Suprapubic skin (tissue), 4 donors: ENCODE measurements around the gene ATP6V0A4. TPM values are rescaled to one million over a fixed set of nuclear protein-coding genes. Genes with fewer than 3 reads are reported as not detected.

Experiments
- DNase-seq, 2 donors: peaks; one replicate each; pipeline ENCODE4 v3.0.0-alpha.2; 2019; ENCODE audit warnings: low spot score in 2 of 2
- H3K27ac ChIP-seq: fragments of 200-600 bp; sonication (generic); one replicate; pipeline ENCODE4 v1.5.1; 2019
- H3K27me3 ChIP-seq: fragments of 200-600 bp; sonication (generic); one replicate; pipeline ENCODE4 v1.5.1; 2019
- H3K36me3 ChIP-seq: fragments of 200-600 bp; sonication (generic); one replicate; pipeline ENCODE4 v1.5.1; 2019
- H3K4me1 ChIP-seq: fragments of 200-600 bp; sonication (generic); one replicate; pipeline ENCODE4 v1.5.1; 2019
- H3K4me3 ChIP-seq: fragments of 200-600 bp; sonication (generic); one replicate; pipeline ENCODE4 v1.5.1; 2019; ENCODE audit warnings: mild to moderate bottlenecking
- H3K9me3 ChIP-seq: fragments of 200-600 bp; sonication (generic); one replicate; pipeline ENCODE4 v1.5.1; 2019
- EP300 ChIP-seq: sonication (generic); formaldehyde crosslinking; IDR thresholded peaks from one replicate; pipeline ENCODE4 v1.6.1; 2017; ENCODE audit warnings: antibody characterized with exemption
- POLR2A ChIP-seq, 2 donors: fragments of 450-650 bp; IDR thresholded peaks; one replicate each; pipeline ENCODE4 v1.6.1; 2017; ENCODE audit warnings: antibody characterized with exemption in 2 of 2, mild to moderate bottlenecking in 2 of 2, moderate library complexity in 2 of 2
- POLR2AphosphoS5 ChIP-seq, 3 donors: sonication (generic); formaldehyde crosslinking; IDR thresholded peaks; one replicate each; pipeline ENCODE4 v1.6.1; 2017; ENCODE audit warnings: antibody characterized with exemption in 3 of 3
- WGBS: methylation state at CpG from one replicate; pipeline ENCODE4 v1.1.5; 2018; 5-methylcytosine and 5-hydroxymethylcytosine counted together
- total RNA-seq, 4 donors: library from RNA; depleted of rRNA; stranded (reverse); fragments of >200 nt; gene quantifications; one replicate each; pipeline ENCODE4 v1.1.0, GENCODE V29; 2016
- TF ChIP-seq, protein P1 (sequence below), 2 donors: fragments of 200-600 bp in 1 of 2; fragments of 450-650 bp in 1 of 2; sonication (generic) in 1 of 2; IDR thresholded peaks; one replicate each; pipeline ENCODE4 v1.5.1; 2016 to 2019; ENCODE audit warnings: antibody characterized with exemption in 2 of 2, mild to moderate bottlenecking in 1 of 2, moderate library complexity in 1 of 2

ATP6V0A4 gene
- total RNA-seq, 4 donors from 2014 or later, result 16.6 to 37.2 (median 28.4) TPM

DNA sequence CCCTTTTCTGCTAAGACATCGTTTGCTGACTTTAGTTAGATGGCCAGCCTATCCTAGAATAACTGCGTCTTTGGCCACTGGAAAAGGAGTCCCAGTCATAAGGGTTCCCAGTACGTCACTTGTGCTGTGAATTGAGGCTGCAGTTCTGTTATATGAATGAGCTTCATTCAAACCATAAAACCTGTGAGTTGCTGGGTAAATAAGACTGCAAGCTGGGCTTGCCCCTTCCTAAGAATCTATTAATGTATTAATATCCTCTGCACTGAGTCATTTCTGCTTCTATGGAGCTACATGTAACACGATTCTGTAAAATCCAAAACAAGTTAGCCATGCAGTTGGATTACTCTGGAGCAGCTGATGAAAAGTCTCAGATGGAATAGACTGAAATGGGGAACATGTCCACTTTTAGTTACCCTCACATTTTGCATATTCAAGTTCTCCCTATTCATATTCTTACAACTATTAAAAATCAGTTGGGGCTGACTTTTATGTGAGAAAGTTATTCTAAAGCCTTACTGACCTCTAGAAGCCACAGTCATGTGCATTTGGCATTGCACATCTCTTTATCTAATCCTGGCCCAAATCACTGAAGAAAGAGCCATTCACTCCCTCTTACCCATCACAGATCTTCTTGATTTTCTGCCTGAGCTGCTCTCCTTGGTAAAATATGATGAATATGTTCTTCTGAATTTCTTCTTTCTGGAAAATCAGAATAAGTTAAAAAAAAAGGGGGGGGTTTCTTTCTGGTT, 42.0 kb downstream of the ATP6V0A4 start:
- peaks cover 9% of the 10 kb centered on the region for H3K4me1 ChIP-seq
- H3K4me3 ChIP-seq, result no peak overlapping the region
- no peaks in the 10 kb centered on the region for H3K9me3 ChIP-seq
- no peaks in the 10 kb centered on the region for H3K27me3 ChIP-seq
- H3K36me3 ChIP-seq, result no peaks in the 10 kb centered on the region
- 66% methylated on average over 4 of the region's 4 CpGs for WGBS
- no peak for DNase-seq
- TF ChIP-seq, protein P1, sequence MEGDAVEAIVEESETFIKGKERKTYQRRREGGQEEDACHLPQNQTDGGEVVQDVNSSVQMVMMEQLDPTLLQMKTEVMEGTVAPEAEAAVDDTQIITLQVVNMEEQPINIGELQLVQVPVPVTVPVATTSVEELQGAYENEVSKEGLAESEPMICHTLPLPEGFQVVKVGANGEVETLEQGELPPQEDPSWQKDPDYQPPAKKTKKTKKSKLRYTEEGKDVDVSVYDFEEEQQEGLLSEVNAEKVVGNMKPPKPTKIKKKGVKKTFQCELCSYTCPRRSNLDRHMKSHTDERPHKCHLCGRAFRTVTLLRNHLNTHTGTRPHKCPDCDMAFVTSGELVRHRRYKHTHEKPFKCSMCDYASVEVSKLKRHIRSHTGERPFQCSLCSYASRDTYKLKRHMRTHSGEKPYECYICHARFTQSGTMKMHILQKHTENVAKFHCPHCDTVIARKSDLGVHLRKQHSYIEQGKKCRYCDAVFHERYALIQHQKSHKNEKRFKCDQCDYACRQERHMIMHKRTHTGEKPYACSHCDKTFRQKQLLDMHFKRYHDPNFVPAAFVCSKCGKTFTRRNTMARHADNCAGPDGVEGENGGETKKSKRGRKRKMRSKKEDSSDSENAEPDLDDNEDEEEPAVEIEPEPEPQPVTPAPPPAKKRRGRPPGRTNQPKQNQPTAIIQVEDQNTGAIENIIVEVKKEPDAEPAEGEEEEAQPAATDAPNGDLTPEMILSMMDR (IDR thresholded peaks at IDR 0.05), result no peak
- TF ChIP-seq POLR2AphosphoS5 (IDR thresholded peaks at IDR 0.05), result no peak
- TF ChIP-seq POLR2A (IDR thresholded peaks at IDR 0.05), result no peak
- TF ChIP-seq EP300, result no peak
- H3K27ac ChIP-seq, result peak overlapping the region; percentile 40

DNA sequence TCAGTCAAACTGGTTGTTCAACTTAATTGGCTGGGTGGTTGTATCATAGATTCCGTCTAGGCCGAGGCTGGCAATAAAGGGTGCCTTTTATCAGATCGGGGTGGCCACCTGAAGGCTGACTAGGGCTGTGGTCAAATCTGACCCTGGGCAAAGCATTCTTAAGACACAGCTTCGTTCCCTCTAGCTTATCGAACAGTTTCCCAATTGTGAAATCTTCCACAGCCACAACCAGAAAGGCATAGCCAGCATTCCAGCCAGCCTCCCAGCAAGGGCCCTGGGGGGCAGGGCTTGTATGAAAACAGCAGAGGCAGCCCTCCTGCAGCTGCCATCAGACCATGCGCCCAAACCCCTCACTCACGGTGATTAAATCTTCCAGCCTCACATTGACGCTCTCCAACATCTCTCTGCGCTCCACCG, 42.7 kb downstream of the ATP6V0A4 start:
- H3K27ac ChIP-seq, result peak overlapping the region; percentile 40
- H3K36me3 ChIP-seq, result no peaks in the 10 kb centered on the region
- peaks cover 9% of the 10 kb centered on the region for H3K4me1 ChIP-seq
- H3K9me3 ChIP-seq, result no peaks in the 10 kb centered on the region
- TF ChIP-seq EP300, result no peak
- TF ChIP-seq, protein P1 (IDR thresholded peaks at IDR 0.05), result no peak
- no peak for TF ChIP-seq POLR2A (IDR thresholded peaks at IDR 0.05)
- no peak for TF ChIP-seq POLR2AphosphoS5 (IDR thresholded peaks at IDR 0.05)
- 62% methylated on average over 10 of the region's 10 CpGs for WGBS
- DNase-seq, result no peak
- no peaks in the 10 kb centered on the region for H3K27me3 ChIP-seq
- H3K4me3 ChIP-seq, result no peak overlapping the region

DNA sequence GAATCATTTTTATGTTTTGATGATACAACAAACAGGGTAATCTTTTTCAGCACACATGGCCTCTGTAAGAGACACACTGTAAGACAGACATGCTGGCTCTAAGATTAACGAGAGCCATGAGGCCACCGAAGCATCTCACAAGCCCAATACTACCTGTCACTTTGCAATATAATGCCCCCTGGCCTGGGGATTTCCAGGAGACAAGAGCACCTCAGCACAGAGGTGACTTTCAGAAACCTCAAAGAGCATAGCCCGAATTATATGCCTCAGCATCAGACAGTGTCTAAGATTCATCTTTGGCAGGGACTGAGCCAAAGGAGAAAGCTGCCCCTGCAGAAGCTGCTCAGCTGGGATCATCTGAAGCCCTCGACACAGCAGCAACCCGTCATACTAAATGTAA, 44.4 kb downstream of the ATP6V0A4 start:
- TF ChIP-seq, protein P1 (IDR thresholded peaks at IDR 0.05), result no peak
- no peak for TF ChIP-seq POLR2A (IDR thresholded peaks at IDR 0.05)
- TF ChIP-seq EP300, result no peak
- TF ChIP-seq POLR2AphosphoS5 (IDR thresholded peaks at IDR 0.05), result no peak
- DNase-seq, result no peak
- peak overlapping the region; percentile 56 for H3K27ac ChIP-seq
- no peaks in the 10 kb centered on the region for H3K9me3 ChIP-seq
- peaks cover 9% of the 10 kb centered on the region for H3K4me1 ChIP-seq
- WGBS, result 81% methylated on average over 5 of the region's 5 CpGs
- H3K36me3 ChIP-seq, result no peaks in the 10 kb centered on the region
- no peak overlapping the region for H3K4me3 ChIP-seq
- H3K27me3 ChIP-seq, result no peaks in the 10 kb centered on the region

DNA sequence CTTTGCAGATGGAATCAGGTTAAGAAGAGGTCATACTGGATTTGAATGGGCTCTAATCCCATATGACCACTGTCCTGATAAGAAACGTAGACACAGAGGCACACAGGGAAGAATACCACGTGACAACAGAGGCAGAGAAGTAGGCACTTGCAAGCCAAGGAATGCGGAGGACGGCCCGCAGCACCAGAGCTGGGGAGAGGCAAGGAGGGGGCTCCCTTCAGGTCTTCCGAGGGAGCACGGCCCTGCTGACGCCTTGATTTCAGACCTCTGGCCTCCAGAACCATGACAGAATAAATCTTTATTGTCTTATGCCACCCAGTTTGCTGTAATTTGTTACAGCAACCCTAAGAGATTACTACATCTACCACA, 44.9 kb downstream of the ATP6V0A4 start:
- Histone ChIP-seq H3K36me3 (no peaks in the 10 kb centered on the region), H3K4me3 (no peak overlapping the region), H3K9me3 (no peaks in the 10 kb centered on the region), H3K4me1 (peaks cover 9% of the 10 kb centered on the region), H3K27me3 (no peaks in the 10 kb centered on the region), H3K27ac (peak overlapping the region; percentile 56)
- TF ChIP-seq, protein P1 (IDR thresholded peaks at IDR 0.05), result no peak
- no peak for DNase-seq
- 53% methylated on average over 8 of the region's 8 CpGs for WGBS

DNA sequence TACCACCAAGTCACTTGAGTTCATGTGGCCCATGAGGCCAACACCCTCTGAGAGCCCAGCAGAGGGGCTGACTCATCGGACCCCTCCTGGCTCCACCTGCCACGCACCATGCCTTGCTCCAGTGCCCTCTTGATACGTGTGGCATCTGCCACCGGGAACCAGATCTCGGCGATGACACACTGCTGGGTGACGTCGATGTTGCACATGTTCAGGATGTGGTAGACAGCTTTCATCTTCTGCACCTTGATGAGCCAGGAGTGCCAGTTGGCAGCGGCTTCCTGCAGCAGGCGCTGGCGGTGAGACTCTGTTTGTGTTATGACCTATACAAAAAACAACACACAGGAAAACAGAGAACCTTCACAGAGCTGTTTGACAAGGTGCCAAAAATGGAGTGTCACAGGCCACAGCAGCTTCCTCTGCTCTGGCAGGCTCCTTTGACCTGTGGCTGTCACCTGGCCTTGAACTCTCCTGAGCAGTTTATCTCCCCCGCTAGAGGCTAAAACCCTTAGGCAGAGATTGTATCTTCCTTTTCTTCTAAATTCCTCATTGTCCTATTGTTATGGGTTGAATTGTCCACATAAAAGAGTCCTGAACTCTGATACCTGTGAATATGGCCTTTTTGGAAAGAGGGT, 45.4 kb downstream of the ATP6V0A4 start:
- no peaks in the 10 kb centered on the region for H3K9me3 ChIP-seq
- WGBS, result 68% methylated on average over 10 of the region's 12 CpGs
- H3K27me3 ChIP-seq, result no peaks in the 10 kb centered on the region
- peak; percentile 73 to 85 for DNase-seq
- H3K4me1 ChIP-seq, result peaks cover 9% of the 10 kb centered on the region
- TF ChIP-seq EP300 (no peak), POLR2AphosphoS5 (IDR thresholded peaks at IDR 0.05) (peak in 1 of 3 donors; percentile 29)
- TF ChIP-seq, protein P1 (IDR thresholded peaks at IDR 0.05), result no peak
- no peak overlapping the region for H3K4me3 ChIP-seq
- H3K27ac ChIP-seq, result peak overlapping the region; percentile 56
- no peaks in the 10 kb centered on the region for H3K36me3 ChIP-seq
